ENCODE results near the gene DCUN1D3.

- no peak for TF ChIP-seq CTCF (IDR thresholded peaks at IDR 0.05)
- no peak for TF ChIP-seq POLR2A (IDR thresholded peaks at IDR 0.05)
These were observed 19.2 kb downstream of the DCUN1D3 start for GRCh38 chr16:20880867-20881502.

All from body of pancreas (tissue), 4 donors.